HFF-Myc (cell line): Measurements from ENCODE around the gene SPACA7.
"Not testable (repeated sequence)": the region's sequence is repeated elsewhere in the genome, so short reads cannot be mapped to it uniquely, and the experiment has no call there.

Experiments used
- DNase-seq: peaks from one replicate; pipeline ENCODE4 v3.0.0-alpha.2; 2011; ENCODE audit warnings: low read depth; ENCODE audit errors: extremely low read depth
- H3K4me3 ChIP-seq: replicated peaks from 2 replicates; pipeline ENCODE4 v1.5.1; 2011; ENCODE audit warnings: low read depth, mild to moderate bottlenecking, control low read depth, low read length
- TF ChIP-seq, protein P1 (sequence below): IDR thresholded peaks from 2 replicates; pipeline ENCODE4 v1.5.1; 2012; ENCODE audit warnings: mild to moderate bottlenecking, low read depth, low read length, control low read depth; ENCODE audit errors: missing control alignments

Gene SPACA7

DNA sequence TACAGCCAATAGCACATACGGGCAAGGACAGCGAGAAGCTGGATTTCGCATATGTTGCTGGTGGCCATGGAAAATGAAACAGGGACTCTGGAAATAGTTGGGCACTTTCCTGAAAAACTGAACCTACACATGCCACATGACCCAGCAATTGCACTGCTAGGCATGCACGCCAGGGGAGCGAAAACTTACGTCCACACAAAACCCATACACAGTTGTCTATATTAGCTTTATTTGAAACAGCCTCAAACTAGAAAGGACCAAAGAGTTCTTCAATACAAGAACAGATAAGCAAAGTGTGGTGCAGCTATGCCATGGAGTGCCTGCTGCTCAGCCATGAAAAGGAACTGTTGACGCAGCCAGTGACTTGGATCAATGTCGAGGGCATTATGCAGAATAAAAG lies 7.3 kb upstream of the SPACA7 start:
- no peak overlapping the region for H3K4me3 ChIP-seq
- DNase-seq: no peak
- TF ChIP-seq, protein P1, sequence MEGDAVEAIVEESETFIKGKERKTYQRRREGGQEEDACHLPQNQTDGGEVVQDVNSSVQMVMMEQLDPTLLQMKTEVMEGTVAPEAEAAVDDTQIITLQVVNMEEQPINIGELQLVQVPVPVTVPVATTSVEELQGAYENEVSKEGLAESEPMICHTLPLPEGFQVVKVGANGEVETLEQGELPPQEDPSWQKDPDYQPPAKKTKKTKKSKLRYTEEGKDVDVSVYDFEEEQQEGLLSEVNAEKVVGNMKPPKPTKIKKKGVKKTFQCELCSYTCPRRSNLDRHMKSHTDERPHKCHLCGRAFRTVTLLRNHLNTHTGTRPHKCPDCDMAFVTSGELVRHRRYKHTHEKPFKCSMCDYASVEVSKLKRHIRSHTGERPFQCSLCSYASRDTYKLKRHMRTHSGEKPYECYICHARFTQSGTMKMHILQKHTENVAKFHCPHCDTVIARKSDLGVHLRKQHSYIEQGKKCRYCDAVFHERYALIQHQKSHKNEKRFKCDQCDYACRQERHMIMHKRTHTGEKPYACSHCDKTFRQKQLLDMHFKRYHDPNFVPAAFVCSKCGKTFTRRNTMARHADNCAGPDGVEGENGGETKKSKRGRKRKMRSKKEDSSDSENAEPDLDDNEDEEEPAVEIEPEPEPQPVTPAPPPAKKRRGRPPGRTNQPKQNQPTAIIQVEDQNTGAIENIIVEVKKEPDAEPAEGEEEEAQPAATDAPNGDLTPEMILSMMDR: no peak

DNA sequence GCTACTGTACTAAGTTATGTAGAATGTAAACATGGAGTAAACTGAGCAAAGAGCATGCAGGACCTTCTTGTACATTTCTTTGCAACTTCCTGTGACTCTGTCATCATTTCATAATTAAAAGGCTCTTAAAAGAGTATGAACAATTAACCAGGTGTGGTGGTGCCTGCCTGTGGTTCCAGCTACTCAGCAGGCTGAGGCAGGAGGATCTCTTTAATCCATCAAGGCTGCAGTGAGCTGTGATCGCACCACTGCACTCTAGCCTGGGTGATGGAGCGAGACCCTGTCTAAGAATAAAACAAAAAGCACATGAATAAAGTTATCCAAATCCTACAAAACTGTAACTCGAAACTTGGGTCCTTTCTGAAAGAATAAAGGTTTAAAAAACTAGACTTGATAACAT lies 5.8 kb upstream of the SPACA7 start:
- DNase-seq: no peak
- TF ChIP-seq, protein P1: no peak
- H3K4me3 ChIP-seq: no peak overlapping the region

DNA sequence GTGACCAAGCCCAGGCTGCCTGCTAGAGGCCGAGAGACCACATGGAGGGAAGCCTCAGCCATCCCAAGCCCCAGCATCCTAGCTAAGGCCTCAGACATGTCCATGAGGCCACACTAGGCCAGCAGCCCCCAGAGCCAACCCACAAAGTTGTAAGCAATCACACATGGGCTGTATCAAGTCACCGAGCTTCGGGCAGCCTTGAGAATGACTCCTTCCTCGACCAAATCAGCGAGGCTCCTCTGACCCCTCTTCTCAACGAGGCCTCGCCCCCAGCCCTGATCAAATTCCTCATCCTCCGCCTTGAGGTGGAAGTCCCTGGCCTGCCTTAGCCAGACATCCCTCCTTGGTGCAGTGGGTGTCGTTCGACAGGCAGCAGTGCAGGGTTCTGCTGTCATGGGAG lies 1.9 kb upstream of the SPACA7 start:
- DNase-seq: no peak
- TF ChIP-seq, protein P1: no peak
- H3K4me3 ChIP-seq: no peak overlapping the region

DNA sequence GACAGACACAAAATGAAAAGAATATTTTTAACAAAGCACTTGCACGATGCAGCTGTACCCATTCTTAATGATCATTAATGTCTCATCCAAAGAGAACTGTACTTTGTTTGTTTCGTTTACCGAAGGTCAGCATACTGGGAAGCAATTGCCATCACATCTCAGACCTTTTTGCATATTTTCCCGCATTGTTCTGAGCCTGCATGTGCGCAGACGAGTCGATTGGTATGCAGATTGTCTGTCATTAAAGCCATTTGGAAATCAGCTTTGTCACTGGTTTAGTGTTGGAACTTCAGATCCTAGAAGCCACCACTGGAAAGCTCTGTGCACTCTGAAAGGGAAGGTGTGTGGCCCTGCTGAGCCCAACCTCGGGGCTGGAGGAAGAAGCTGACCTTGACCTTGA lies 15.6 kb downstream of the SPACA7 start:
- no peak for DNase-seq
- no peak overlapping the region for H3K4me3 ChIP-seq
- TF ChIP-seq, protein P1: no peak

DNA sequence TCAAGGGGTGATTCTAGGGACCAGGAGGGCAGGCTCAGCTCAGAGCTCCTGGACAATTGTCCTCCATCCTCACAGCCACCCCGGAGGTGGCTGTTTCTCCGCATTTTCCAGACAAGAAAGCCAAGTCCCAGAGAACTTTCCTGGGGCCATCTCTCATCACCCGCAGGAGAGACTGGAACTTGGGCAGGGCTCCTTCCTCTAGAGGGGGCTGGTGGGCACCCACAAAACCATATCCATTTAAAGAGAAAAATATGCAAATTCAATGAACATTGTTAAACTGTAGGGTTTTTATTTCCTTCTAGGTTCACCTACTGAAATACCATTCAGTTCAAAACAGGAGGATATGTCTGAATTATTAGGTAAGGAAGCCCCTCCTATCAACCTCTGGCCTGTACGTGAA lies 16.6 kb downstream of the SPACA7 start:
- DNase-seq: no peak
- TF ChIP-seq, protein P1: no peak
- H3K4me3 ChIP-seq: no peak overlapping the region

DNA sequence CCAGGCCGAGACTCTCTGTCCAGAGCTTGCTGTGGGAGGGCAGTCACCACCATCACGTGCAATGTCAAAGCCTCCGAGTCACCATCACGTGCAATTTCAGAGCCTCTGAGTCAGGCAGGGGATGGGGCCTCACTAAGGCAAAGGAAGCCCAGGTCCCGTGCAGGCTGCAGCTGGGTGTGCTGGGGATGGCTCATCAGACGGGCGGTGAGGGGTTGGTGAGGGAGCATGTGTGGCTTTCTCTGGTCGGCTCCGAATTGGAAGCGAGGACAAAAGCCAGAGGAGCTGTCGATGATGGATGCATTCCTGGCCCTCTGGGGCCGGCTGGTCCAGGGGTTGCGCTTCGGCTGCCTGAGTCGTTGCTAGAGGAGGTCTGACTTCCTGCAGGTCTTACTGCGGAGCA lies 18.9 kb downstream of the SPACA7 start:
- DNase-seq, H3K4me3 ChIP-seq: not testable (repeated sequence)

DNA sequence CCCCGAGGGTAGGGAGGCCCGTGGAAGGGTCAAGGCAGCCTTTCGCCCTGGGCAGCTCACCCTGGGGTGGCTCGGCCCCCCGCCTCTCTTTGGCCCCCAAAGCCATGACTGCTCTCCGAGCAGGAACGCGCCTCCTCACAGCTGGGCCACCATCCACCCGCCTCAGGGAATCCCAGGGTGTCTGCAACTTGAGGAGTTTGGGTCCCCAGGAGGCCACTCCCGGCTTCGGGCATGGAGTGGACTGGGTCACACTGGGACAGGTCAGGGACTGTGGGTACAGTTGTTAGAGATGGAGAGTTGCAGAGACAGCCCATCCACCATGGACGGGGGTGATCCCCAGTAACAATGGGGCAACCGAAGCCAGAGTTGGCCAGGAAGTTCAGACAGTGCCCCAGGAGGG lies 19.8 kb downstream of the SPACA7 start:
- H3K4me3 ChIP-seq, DNase-seq: not testable (repeated sequence)

DNA sequence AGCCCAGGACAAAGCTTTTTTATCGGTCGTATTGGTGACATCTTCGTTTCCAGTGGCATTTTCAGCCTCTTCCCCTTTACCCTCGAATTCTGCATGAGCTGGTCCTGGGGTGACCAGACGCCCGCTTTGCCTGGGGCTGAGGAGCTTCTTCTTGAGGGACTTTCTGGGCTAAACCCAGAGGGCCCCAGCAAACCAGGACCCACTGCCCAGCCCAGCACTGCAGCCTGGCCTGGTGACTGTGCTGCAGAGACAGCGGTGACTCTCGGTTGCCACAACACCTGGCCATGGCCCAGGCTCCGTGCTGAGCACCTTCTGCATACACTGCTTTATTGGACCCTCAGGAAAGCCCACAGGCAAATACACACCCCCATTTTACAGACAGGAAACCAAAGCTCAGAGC lies 21.0 kb downstream of the SPACA7 start:
- no peak for DNase-seq
- no peak overlapping the region for H3K4me3 ChIP-seq
- TF ChIP-seq, protein P1: no peak

DNA sequence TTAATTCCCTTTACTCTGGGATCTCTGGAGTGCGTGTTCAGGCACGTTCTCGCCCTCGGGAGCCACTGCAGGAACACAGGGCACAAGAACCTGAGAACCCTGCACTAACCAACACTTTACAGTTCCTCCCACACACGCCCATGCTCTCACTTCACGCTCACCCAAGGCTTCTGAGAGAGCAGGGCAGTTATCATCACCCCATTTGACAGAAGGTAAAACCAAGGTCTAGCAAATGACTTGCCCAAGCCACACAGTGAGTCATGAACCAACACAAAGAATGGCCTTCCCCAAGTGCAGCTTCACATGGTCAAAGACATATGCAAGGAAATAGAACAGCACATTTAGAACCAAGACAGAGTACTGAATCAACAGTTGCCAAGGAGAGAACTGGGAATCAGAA lies 22.2 kb downstream of the SPACA7 start:
- DNase-seq, H3K4me3 ChIP-seq: not testable (repeated sequence)

DNA sequence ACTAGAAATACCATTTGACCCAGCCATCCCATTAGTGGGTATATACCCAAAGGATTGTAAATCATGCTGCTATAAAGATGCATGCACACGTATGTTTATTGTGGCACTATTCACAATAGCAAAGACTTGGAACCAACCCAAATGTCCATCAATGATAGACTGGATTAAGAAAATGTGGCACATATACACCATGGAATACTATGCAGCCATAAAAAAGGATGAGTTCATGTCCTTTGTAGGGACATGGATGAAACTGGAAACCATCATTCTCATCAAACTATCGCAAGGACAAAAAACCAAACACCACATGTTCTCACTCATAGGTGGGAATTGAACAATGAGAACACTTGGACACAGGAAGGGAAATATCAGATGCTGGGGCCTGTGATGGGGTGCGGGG lies 33.7 kb downstream of the SPACA7 start:
- not testable (repeated sequence) for H3K4me3 ChIP-seq, DNase-seq
